ENCODE measurements around the gene COL4A1. TPM values are rescaled to one million over a fixed set of nuclear protein-coding genes. Genes with fewer than 3 reads are reported as not detected.
A peak's percentile ranks its signal among the peaks of the same experiment; 100 is the strongest.

Gene COL4A1
- total and polyA plus RNA-seq, 2 donors from 2014 or later = 53.0 to 218 TPM

DNA sequence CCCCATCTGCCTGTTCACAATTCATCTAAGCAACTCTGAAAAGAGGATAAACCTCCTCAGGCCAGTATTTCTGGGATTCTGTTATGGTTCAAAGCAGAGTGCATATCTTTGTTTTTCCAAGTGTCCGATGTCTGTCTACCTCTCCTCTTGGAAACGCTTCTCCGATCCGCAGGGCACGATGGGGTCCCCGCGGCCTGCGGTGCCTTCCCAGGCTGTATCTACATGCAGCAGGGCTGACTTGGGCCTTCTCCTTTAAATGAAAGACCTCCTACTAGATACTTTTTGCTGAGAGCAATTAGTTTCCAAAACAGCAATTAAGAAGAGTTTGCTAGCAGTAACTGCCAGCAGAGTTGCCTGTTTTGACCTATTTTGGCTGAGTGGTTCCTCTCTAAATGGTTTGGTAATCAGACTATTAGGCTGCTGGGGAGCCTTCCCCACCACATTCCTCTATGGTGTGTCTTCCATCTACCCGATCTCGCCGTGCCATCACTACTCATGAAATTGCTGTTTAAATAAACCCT is 23.6 kb upstream of the COL4A1 start:
- no peaks in the 10 kb centered on the region for H3K9me3 ChIP-seq (ENCODE audit: control insufficient read depth in 2 of 3, insufficient read depth in 1 of 3, low read length in 3 of 3)
- intact Hi-C loops (cut with DNase I) = no loop called here
- TF ChIP-seq, protein P1, sequence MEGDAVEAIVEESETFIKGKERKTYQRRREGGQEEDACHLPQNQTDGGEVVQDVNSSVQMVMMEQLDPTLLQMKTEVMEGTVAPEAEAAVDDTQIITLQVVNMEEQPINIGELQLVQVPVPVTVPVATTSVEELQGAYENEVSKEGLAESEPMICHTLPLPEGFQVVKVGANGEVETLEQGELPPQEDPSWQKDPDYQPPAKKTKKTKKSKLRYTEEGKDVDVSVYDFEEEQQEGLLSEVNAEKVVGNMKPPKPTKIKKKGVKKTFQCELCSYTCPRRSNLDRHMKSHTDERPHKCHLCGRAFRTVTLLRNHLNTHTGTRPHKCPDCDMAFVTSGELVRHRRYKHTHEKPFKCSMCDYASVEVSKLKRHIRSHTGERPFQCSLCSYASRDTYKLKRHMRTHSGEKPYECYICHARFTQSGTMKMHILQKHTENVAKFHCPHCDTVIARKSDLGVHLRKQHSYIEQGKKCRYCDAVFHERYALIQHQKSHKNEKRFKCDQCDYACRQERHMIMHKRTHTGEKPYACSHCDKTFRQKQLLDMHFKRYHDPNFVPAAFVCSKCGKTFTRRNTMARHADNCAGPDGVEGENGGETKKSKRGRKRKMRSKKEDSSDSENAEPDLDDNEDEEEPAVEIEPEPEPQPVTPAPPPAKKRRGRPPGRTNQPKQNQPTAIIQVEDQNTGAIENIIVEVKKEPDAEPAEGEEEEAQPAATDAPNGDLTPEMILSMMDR (IDR thresholded peaks at IDR 0.05; ENCODE audit: borderline replicate concordance, extremely low read depth, insufficient read depth) = no peak
- H3K9ac ChIP-seq (ENCODE audit: low read length in 3 of 3) = peak overlapping the region in 1 of 3 donors; percentile 57
- peak overlapping the region in 2 of 3 donors; percentile 30 to 48 for H3K4me3 ChIP-seq (ENCODE audit: low read length in 3 of 3)
- peak in 1 of 5 donors; percentile 47 for DNase-seq
- H3K36me3 ChIP-seq (ENCODE audit: control insufficient read depth in 2 of 3, insufficient read depth in 3 of 3, low read length in 3 of 3) = no peaks in the 10 kb centered on the region
- H3K4me1 ChIP-seq (ENCODE audit: control insufficient read depth in 2 of 3, insufficient read depth in 2 of 3, low read depth in 1 of 3, low read length in 3 of 3) = peaks cover 8 to 13% (median 12%) of the 10 kb centered on the region in 3 donors
- no peak for FAIRE-seq
- peak overlapping the region; percentile 58 to 64 for H3K27ac ChIP-seq (ENCODE audit: low read depth in 2 of 2, low read length in 2 of 2)
- no peaks in the 10 kb centered on the region for H3K27me3 ChIP-seq (ENCODE audit: control insufficient read depth, insufficient read depth, low read length)

DNA sequence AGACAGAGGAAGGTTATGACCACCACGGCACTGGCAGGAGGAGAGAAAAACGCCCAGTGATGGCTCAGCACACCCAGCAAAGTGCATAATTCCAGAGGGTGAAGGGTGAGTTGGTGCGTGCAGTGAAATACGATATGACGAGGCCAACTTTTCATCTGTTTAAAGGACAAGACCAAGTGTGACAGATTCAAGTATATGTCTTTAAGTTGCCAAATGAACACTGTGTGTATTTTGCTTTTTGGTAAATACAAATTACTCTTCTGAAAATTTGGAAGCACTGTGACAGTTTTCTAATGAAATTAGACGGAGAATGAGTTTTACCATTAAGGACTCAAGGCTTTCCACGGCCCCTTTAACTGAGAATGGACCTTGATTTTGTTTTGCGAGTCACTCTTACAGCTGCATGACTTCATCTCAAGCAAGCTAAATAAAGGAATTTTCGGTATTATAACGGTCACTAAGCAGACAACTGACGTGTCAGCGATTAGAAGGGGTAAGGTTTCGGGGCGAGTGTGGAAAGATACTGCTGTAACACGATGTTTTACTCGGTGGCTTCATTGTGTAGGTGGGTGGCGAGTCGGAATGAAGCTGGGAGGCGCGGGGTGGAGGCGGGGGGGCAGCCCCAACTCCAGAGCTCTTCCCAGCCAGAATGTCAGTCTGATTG is 23.0 kb upstream of the COL4A1 start:
- DNase-seq (peak in 1 of 5 donors; percentile 49), FAIRE-seq (no peak)
- no peaks in the 10 kb centered on the region for H3K27me3 ChIP-seq (ENCODE audit: control insufficient read depth, insufficient read depth, low read length)
- intact Hi-C loops (cut with DNase I) = no loop called here
- no peaks in the 10 kb centered on the region for H3K36me3 ChIP-seq (ENCODE audit: control insufficient read depth in 2 of 3, insufficient read depth in 3 of 3, low read length in 3 of 3)
- H3K27ac ChIP-seq (ENCODE audit: low read depth in 2 of 2, low read length in 2 of 2) = peak overlapping the region; percentile 58 to 64
- peak overlapping the region in 1 of 3 donors; percentile 57 for H3K9ac ChIP-seq (ENCODE audit: low read length in 3 of 3)
- H3K4me3 ChIP-seq (ENCODE audit: low read length in 3 of 3) = peak overlapping the region in 2 of 3 donors; percentile 30 to 48
- no peaks in the 10 kb centered on the region for H3K9me3 ChIP-seq (ENCODE audit: control insufficient read depth in 2 of 3, insufficient read depth in 1 of 3, low read length in 3 of 3)
- TF ChIP-seq, protein P1 (IDR thresholded peaks at IDR 0.05; ENCODE audit: borderline replicate concordance, extremely low read depth, insufficient read depth) = no peak
- H3K4me1 ChIP-seq (ENCODE audit: control insufficient read depth in 2 of 3, insufficient read depth in 2 of 3, low read depth in 1 of 3, low read length in 3 of 3) = peaks cover 8 to 13% (median 12%) of the 10 kb centered on the region in 3 donors

DNA sequence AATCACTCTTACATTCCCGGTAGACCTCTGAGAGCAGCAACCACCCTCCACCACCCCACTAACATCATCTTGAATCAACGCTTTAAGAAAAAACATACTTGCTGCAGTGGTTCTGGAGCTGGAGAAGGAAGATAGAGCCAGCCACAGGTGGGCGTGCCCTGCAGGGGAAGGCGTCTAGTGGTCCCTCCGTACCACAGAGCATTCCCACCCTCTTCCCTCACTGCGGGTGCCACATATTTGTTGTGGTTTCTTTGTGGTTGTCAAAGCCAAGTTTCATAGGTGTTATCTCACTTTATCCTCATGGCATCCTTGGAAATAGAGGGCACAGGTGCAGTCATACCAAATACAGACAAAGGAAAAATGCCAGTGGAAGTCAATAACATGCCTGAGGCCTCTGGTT is 22.3 kb upstream of the COL4A1 start:
- no peak overlapping the region for H3K27ac ChIP-seq (ENCODE audit: low read depth in 2 of 2, low read length in 2 of 2)
- peaks cover 8 to 15% (median 14%) of the 10 kb centered on the region in 3 donors for H3K4me1 ChIP-seq (ENCODE audit: control insufficient read depth in 2 of 3, insufficient read depth in 2 of 3, low read depth in 1 of 3, low read length in 3 of 3)
- no peak for FAIRE-seq
- TF ChIP-seq, protein P1 (IDR thresholded peaks at IDR 0.05; ENCODE audit: borderline replicate concordance, extremely low read depth, insufficient read depth) = no peak
- no peaks in the 10 kb centered on the region for H3K9me3 ChIP-seq (ENCODE audit: control insufficient read depth in 2 of 3, insufficient read depth in 1 of 3, low read length in 3 of 3)
- H3K9ac ChIP-seq (ENCODE audit: low read length in 3 of 3) = no peak overlapping the region
- no peaks in the 10 kb centered on the region for H3K36me3 ChIP-seq (ENCODE audit: control insufficient read depth in 2 of 3, insufficient read depth in 3 of 3, low read length in 3 of 3)
- intact Hi-C loops (cut with DNase I) = no loop called here
- H3K4me3 ChIP-seq (ENCODE audit: low read length in 3 of 3) = peak overlapping the region in 1 of 3 donors; percentile 48
- no peaks in the 10 kb centered on the region for H3K27me3 ChIP-seq (ENCODE audit: control insufficient read depth, insufficient read depth, low read length)
- no peak for DNase-seq
